Measurements from ENCODE around the gene PGAP1. TPM values are rescaled to one million over a fixed set of nuclear protein-coding genes. Genes with fewer than 3 reads are reported as not detected.

The PGAP1 gene
- polyA plus RNA-seq, 2 donors = 1.7 to 2.2 TPM

GRCh38 chr2:196830701-196831100, 95.8 kb downstream of the PGAP1 start:
- Histone ChIP-seq H3K36me3 (ENCODE audit: control insufficient read depth in 2 of 2, insufficient read depth in 2 of 2, low read length in 1 of 2) (no peaks in the 10 kb centered on the region), H3K4me3 (ENCODE audit: low read depth in 1 of 2, low read length in 2 of 2) (no peak overlapping the region), H3K4me1 (ENCODE audit: control insufficient read depth in 2 of 2, insufficient read depth in 2 of 2, low read length in 1 of 2) (peaks cover 0 to 3% of the 10 kb centered on the region in 2 donors), H3K9me3 (ENCODE audit: control insufficient read depth in 2 of 2, insufficient read depth in 1 of 2, low read depth in 1 of 2, low read length in 1 of 2) (no peaks in the 10 kb centered on the region), H3K27me3 (ENCODE audit: control insufficient read depth in 1 of 2, insufficient read depth in 2 of 2, low read length in 2 of 2) (no peaks in the 10 kb centered on the region), H3K27ac (ENCODE audit: low read depth in 2 of 2, low read length in 1 of 2) (no peak overlapping the region)
- 90 to 95% methylated on average over 1 of the region's 1 CpG for WGBS, 2 donors

GRCh38 chr2:196827356-196827755, 99.2 kb downstream of the PGAP1 start:
- H3K27me3 ChIP-seq (ENCODE audit: control insufficient read depth in 1 of 2, insufficient read depth in 2 of 2, low read length in 2 of 2) = no peaks in the 10 kb centered on the region
- WGBS, 2 donors = 65 to 67% methylated on average over 2 of the region's 2 CpGs
- H3K36me3 ChIP-seq (ENCODE audit: control insufficient read depth in 2 of 2, insufficient read depth in 2 of 2, low read length in 1 of 2) = no peaks in the 10 kb centered on the region

GRCh38 chr2:196823750-196824522, 102.6 kb downstream of the PGAP1 start:
- Histone ChIP-seq H3K4me1 (ENCODE audit: control insufficient read depth in 2 of 2, insufficient read depth in 2 of 2, low read length in 1 of 2) (no peaks in the 10 kb centered on the region), H3K9me3 (ENCODE audit: control insufficient read depth in 2 of 2, insufficient read depth in 1 of 2, low read depth in 1 of 2, low read length in 1 of 2) (no peaks in the 10 kb centered on the region), H3K27ac (ENCODE audit: low read depth in 2 of 2, low read length in 1 of 2) (no peak overlapping the region), H3K27me3 (ENCODE audit: control insufficient read depth in 1 of 2, insufficient read depth in 2 of 2, low read length in 2 of 2) (peaks cover 0 to 2% of the 10 kb centered on the region in 2 donors), H3K4me3 (ENCODE audit: low read depth in 1 of 2, low read length in 2 of 2) (no peak overlapping the region), H3K36me3 (ENCODE audit: control insufficient read depth in 2 of 2, insufficient read depth in 2 of 2, low read length in 1 of 2) (no peaks in the 10 kb centered on the region)

More at GRCh38 chr2:196827356-196827755, 99.2 kb downstream of the PGAP1 start:
- Histone ChIP-seq H3K27ac (ENCODE audit: low read depth in 2 of 2, low read length in 1 of 2) (no peak overlapping the region), H3K4me3 (ENCODE audit: low read depth in 1 of 2, low read length in 2 of 2) (no peak overlapping the region), H3K9me3 (ENCODE audit: control insufficient read depth in 2 of 2, insufficient read depth in 1 of 2, low read depth in 1 of 2, low read length in 1 of 2) (no peaks in the 10 kb centered on the region), H3K4me1 (ENCODE audit: control insufficient read depth in 2 of 2, insufficient read depth in 2 of 2, low read length in 1 of 2) (peaks cover 0 to 3% of the 10 kb centered on the region in 2 donors)

- Histone ChIP-seq H3K9me3 (ENCODE audit: control insufficient read depth in 2 of 2, insufficient read depth in 1 of 2, low read depth in 1 of 2, low read length in 1 of 2) (peaks cover 0 to 3% of the 10 kb centered on the region in 2 donors), H3K36me3 (ENCODE audit: control insufficient read depth in 2 of 2, insufficient read depth in 2 of 2, low read length in 1 of 2) (no peaks in the 10 kb centered on the region), H3K27ac (ENCODE audit: low read depth in 2 of 2, low read length in 1 of 2) (no peak overlapping the region), H3K27me3 (ENCODE audit: control insufficient read depth in 1 of 2, insufficient read depth in 2 of 2, low read length in 2 of 2) (peaks cover 0 to 2% of the 10 kb centered on the region in 2 donors), H3K4me1 (ENCODE audit: control insufficient read depth in 2 of 2, insufficient read depth in 2 of 2, low read length in 1 of 2) (no peaks in the 10 kb centered on the region), H3K4me3 (ENCODE audit: low read depth in 1 of 2, low read length in 2 of 2) (no peak overlapping the region)
- WGBS, 2 donors = 52 to 61% methylated on average over 1 of the region's 1 CpG
Observed at GRCh38 chr2:196821195-196821594, 105.3 kb downstream of the PGAP1 start.

GRCh38 chr2:196809260-196809659, 117.2 kb downstream of the PGAP1 start, which contains the start of gene C2orf66:
Gene C2orf66 (minus strand): TSS chr2:196809355. CDS start chr2:196809336, 19 bp downstream.
- H3K27me3 ChIP-seq (ENCODE audit: control insufficient read depth in 1 of 2, insufficient read depth in 2 of 2, low read length in 2 of 2) = no peaks in the 10 kb centered on the region
- H3K36me3 ChIP-seq (ENCODE audit: control insufficient read depth in 2 of 2, insufficient read depth in 2 of 2, low read length in 1 of 2) = no peaks in the 10 kb centered on the region
- H3K9me3 ChIP-seq (ENCODE audit: control insufficient read depth in 2 of 2, insufficient read depth in 1 of 2, low read depth in 1 of 2, low read length in 1 of 2) = no peaks in the 10 kb centered on the region
- no peak within 1 kb of the TSS for H3K4me3 ChIP-seq (ENCODE audit: low read depth in 1 of 2, low read length in 2 of 2)
- no peaks in the 10 kb centered on the region for H3K4me1 ChIP-seq (ENCODE audit: control insufficient read depth in 2 of 2, insufficient read depth in 2 of 2, low read length in 1 of 2)
- H3K27ac ChIP-seq (ENCODE audit: low read depth in 2 of 2, low read length in 1 of 2) = no peak within 1 kb of the TSS
- WGBS, 2 donors = 85 to 91% methylated on average over 1 of the region's 1 CpG

GRCh38 chr2:196808083-196808665, 118.3 kb downstream of the PGAP1 start:
- WGBS, 2 donors = 42 to 46% methylated on average over 2 of the region's 2 CpGs
- no peak overlapping the region for H3K4me3 ChIP-seq (ENCODE audit: low read depth in 1 of 2, low read length in 2 of 2)
- H3K4me1 ChIP-seq (ENCODE audit: control insufficient read depth in 2 of 2, insufficient read depth in 2 of 2, low read length in 1 of 2) = no peaks in the 10 kb centered on the region
- H3K27me3 ChIP-seq (ENCODE audit: control insufficient read depth in 1 of 2, insufficient read depth in 2 of 2, low read length in 2 of 2) = no peaks in the 10 kb centered on the region
- H3K9me3 ChIP-seq (ENCODE audit: control insufficient read depth in 2 of 2, insufficient read depth in 1 of 2, low read depth in 1 of 2, low read length in 1 of 2) = no peaks in the 10 kb centered on the region
- H3K27ac ChIP-seq (ENCODE audit: low read depth in 2 of 2, low read length in 1 of 2) = no peak overlapping the region
- H3K36me3 ChIP-seq (ENCODE audit: control insufficient read depth in 2 of 2, insufficient read depth in 2 of 2, low read length in 1 of 2) = no peaks in the 10 kb centered on the region

- Histone ChIP-seq H3K9me3 (ENCODE audit: control insufficient read depth in 2 of 2, insufficient read depth in 1 of 2, low read depth in 1 of 2, low read length in 1 of 2) (no peaks in the 10 kb centered on the region), H3K4me1 (ENCODE audit: control insufficient read depth in 2 of 2, insufficient read depth in 2 of 2, low read length in 1 of 2) (no peaks in the 10 kb centered on the region), H3K36me3 (ENCODE audit: control insufficient read depth in 2 of 2, insufficient read depth in 2 of 2, low read length in 1 of 2) (no peaks in the 10 kb centered on the region), H3K4me3 (ENCODE audit: low read depth in 1 of 2, low read length in 2 of 2) (no peak overlapping the region), H3K27me3 (ENCODE audit: control insufficient read depth in 1 of 2, insufficient read depth in 2 of 2, low read length in 2 of 2) (no peaks in the 10 kb centered on the region), H3K27ac (ENCODE audit: low read depth in 2 of 2, low read length in 1 of 2) (no peak overlapping the region)
- 40 to 64% methylated on average over 1 of the region's 1 CpG for WGBS, 2 donors
Observed at GRCh38 chr2:196804381-196804780, 122.1 kb downstream of the PGAP1 start.

- H3K9me3 ChIP-seq (ENCODE audit: control insufficient read depth in 2 of 2, insufficient read depth in 1 of 2, low read depth in 1 of 2, low read length in 1 of 2) = no peaks in the 10 kb centered on the region
- 79 to 86% methylated on average over 2 of the region's 2 CpGs for WGBS, 2 donors
- H3K27ac ChIP-seq (ENCODE audit: low read depth in 2 of 2, low read length in 1 of 2) = no peak overlapping the region
- H3K27me3 ChIP-seq (ENCODE audit: control insufficient read depth in 1 of 2, insufficient read depth in 2 of 2, low read length in 2 of 2) = no peaks in the 10 kb centered on the region
- no peak overlapping the region for H3K4me3 ChIP-seq (ENCODE audit: low read depth in 1 of 2, low read length in 2 of 2)
- H3K36me3 ChIP-seq (ENCODE audit: control insufficient read depth in 2 of 2, insufficient read depth in 2 of 2, low read length in 1 of 2) = no peaks in the 10 kb centered on the region
- no peaks in the 10 kb centered on the region for H3K4me1 ChIP-seq (ENCODE audit: control insufficient read depth in 2 of 2, insufficient read depth in 2 of 2, low read length in 1 of 2)
Observed at GRCh38 chr2:196802401-196802800, 124.1 kb downstream of the PGAP1 start.

- H3K36me3 ChIP-seq (ENCODE audit: control insufficient read depth in 2 of 2, insufficient read depth in 2 of 2, low read length in 1 of 2) = peaks cover 0 to under 1% of the 10 kb centered on the region in 2 donors
- no peaks in the 10 kb centered on the region for H3K9me3 ChIP-seq (ENCODE audit: control insufficient read depth in 2 of 2, insufficient read depth in 1 of 2, low read depth in 1 of 2, low read length in 1 of 2)
- no peaks in the 10 kb centered on the region for H3K4me1 ChIP-seq (ENCODE audit: control insufficient read depth in 2 of 2, insufficient read depth in 2 of 2, low read length in 1 of 2)
- 24 to 25% methylated on average over 2 of the region's 2 CpGs for WGBS, 2 donors
- H3K27ac ChIP-seq (ENCODE audit: low read depth in 2 of 2, low read length in 1 of 2) = no peak overlapping the region
- no peak overlapping the region for H3K4me3 ChIP-seq (ENCODE audit: low read depth in 1 of 2, low read length in 2 of 2)
- H3K27me3 ChIP-seq (ENCODE audit: control insufficient read depth in 1 of 2, insufficient read depth in 2 of 2, low read length in 2 of 2) = no peaks in the 10 kb centered on the region
Observed at GRCh38 chr2:196801674-196802261, 124.7 kb downstream of the PGAP1 start.
